ENCODE measurements around the gene FOXB2. TPM values are rescaled to one million over a fixed set of nuclear protein-coding genes. Genes with fewer than 3 reads are reported as not detected.

FOXB2 gene
- total and polyA plus RNA-seq, 2 donors (not counting 3 experiments of a cell fraction or from before 2014, with no cell fraction given): not detected

GRCh38 chr9:76980566-76980965 lies 38.9 kb upstream of the FOXB2 start:
- Histone ChIP-seq H3K4me1 (ENCODE audit: control insufficient read depth, extremely low read depth, insufficient read depth, low read length) (no peaks in the 10 kb centered on the region), H3K36me3 (ENCODE audit: control insufficient read depth in 2 of 2, extremely low read depth in 1 of 2, insufficient read depth in 2 of 2, low read length in 2 of 2) (no peaks in the 10 kb centered on the region), H3K9ac (replicated peaks; ENCODE audit: extremely low read depth, insufficient read depth, low read length) (no peak overlapping the region), H4K20me1 (replicated peaks; ENCODE audit: control insufficient read depth, extremely low read depth, insufficient read depth, low read length) (no peaks in the 10 kb centered on the region), H3K4me3 (replicated peaks in 1 of 3; ENCODE audit: insufficient read depth in 1 of 3, low read depth in 1 of 3, low read length in 3 of 3) (no peak overlapping the region), H2AFZ (ENCODE audit: low read depth, low read length) (no peak overlapping the region), H3K4me2 (ENCODE audit: insufficient read depth, low read length) (no peak overlapping the region), H3K27me3 (ENCODE audit: control insufficient read depth in 2 of 2, insufficient read depth in 2 of 2, low read length in 2 of 2) (peaks cover 0 to 5% of the 10 kb centered on the region in 2 experiments), H3K9me3 (replicated peaks; ENCODE audit: control insufficient read depth, insufficient read depth, low read length) (no peaks in the 10 kb centered on the region), H3K9me1 (replicated peaks; ENCODE audit: control insufficient read depth, extremely low read depth, insufficient read depth, low read length) (no peaks in the 10 kb centered on the region), H3K79me2 (ENCODE audit: control insufficient read depth, insufficient read depth, low read length) (no peaks in the 10 kb centered on the region), H3K27ac (ENCODE audit: insufficient read depth, low read depth, low read length) (no peak overlapping the region)
- dilution Hi-C loops (cut with MboI; ENCODE audit: extremely low pct_ligation_motif_present, low sequenced_read_pairs) (no loop called here), intact Hi-C loops (cut with micrococcal nuclease) (no loop called here)
- ChIA-PET CTCF (no interaction called here), POLR2A (no interaction called here)
- TF ChIP-seq JUN (IDR thresholded peaks at IDR 0.05; ENCODE audit: borderline replicate concordance, insufficient read depth, insufficient read length, low read depth): no peak
- TF ChIP-seq GATA2 (IDR thresholded peaks at IDR 0.05; ENCODE audit: insufficient read depth, insufficient read length, low read depth, low read length): no peak
- TF ChIP-seq, protein P1, sequence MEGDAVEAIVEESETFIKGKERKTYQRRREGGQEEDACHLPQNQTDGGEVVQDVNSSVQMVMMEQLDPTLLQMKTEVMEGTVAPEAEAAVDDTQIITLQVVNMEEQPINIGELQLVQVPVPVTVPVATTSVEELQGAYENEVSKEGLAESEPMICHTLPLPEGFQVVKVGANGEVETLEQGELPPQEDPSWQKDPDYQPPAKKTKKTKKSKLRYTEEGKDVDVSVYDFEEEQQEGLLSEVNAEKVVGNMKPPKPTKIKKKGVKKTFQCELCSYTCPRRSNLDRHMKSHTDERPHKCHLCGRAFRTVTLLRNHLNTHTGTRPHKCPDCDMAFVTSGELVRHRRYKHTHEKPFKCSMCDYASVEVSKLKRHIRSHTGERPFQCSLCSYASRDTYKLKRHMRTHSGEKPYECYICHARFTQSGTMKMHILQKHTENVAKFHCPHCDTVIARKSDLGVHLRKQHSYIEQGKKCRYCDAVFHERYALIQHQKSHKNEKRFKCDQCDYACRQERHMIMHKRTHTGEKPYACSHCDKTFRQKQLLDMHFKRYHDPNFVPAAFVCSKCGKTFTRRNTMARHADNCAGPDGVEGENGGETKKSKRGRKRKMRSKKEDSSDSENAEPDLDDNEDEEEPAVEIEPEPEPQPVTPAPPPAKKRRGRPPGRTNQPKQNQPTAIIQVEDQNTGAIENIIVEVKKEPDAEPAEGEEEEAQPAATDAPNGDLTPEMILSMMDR (IDR thresholded peaks at IDR 0.05; ENCODE audit: extremely low read depth in 1 of 2, insufficient read depth in 1 of 2, low read depth in 1 of 2, low read length in 2 of 2): no peak
- TF ChIP-seq, protein P2, sequence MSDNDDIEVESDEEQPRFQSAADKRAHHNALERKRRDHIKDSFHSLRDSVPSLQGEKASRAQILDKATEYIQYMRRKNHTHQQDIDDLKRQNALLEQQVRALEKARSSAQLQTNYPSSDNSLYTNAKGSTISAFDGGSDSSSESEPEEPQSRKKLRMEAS (IDR thresholded peaks at IDR 0.05; ENCODE audit: insufficient read depth, insufficient read length): no peak
- no peak for TF ChIP-seq POLR2A (IDR thresholded peaks at IDR 0.05; ENCODE audit: low read depth, low read length)
- TF ChIP-seq FOS (IDR thresholded peaks at IDR 0.05; ENCODE audit: borderline replicate concordance, insufficient read depth, low read length): no peak
- TF ChIP-seq POLR2AphosphoS5 (IDR thresholded peaks at IDR 0.05; ENCODE audit: insufficient read depth, low read depth, low read length): no peak
- FAIRE-seq: no peak
- DNase-seq (ENCODE audit: low read depth, low spot score): no peak
- no TSS peak for BruUV-seq (replicated peaks)
